Ascending aorta (tissue), 2 donors: ENCODE measurements around the gene TBC1D2. TPM values are rescaled to one million over a fixed set of nuclear protein-coding genes. Genes with fewer than 3 reads are reported as not detected.

Source experiments
- DNase-seq, 2 donors: peaks; one replicate each; pipeline ENCODE4 v3.0.0-alpha.2; 2019; ENCODE audit warnings: low spot score in 2 of 2
- H3K27ac ChIP-seq, 2 donors: fragments of 200-600 bp; sonication (generic); one replicate each; pipeline ENCODE4 v1.5.1; 2016 to 2017; ENCODE audit warnings: mild to moderate bottlenecking in 1 of 2
- H3K27me3 ChIP-seq: fragments of 200-600 bp; sonication (generic); one replicate; pipeline ENCODE4 v1.5.1; 2017
- H3K36me3 ChIP-seq, 2 donors: fragments of 200-600 bp; sonication (generic); one replicate each; pipeline ENCODE4 v1.5.1; 2016
- H3K4me1 ChIP-seq, 2 donors: fragments of 200-600 bp; sonication (generic); one replicate each; pipeline ENCODE4 v1.5.1; 2016 to 2017; ENCODE audit warnings: mild to moderate bottlenecking in 1 of 2
- H3K4me3 ChIP-seq, 2 donors: fragments of 200-600 bp; sonication (generic); one replicate each; pipeline ENCODE4 v1.5.1; 2016 to 2017; ENCODE audit warnings: mild to moderate bottlenecking in 1 of 2
- H3K9me3 ChIP-seq, 2 donors: fragments of 200-600 bp; sonication (generic); one replicate each; pipeline ENCODE4 v1.5.1; 2016
- intact Hi-C: fragments of 100-400 bp; cut with DNase I; formaldehyde crosslinking; loops from one replicate; pipeline ENCODE4 v1.15.1; 2023
- total RNA-seq: library from RNA; depleted of rRNA; stranded (reverse); fragments of >200 nt; gene quantifications from one replicate; pipeline ENCODE4 v1.1.0, GENCODE V29; 2016
- TF ChIP-seq, protein P1 (sequence below), 3 experiments: fragments of 200-600 bp in 2 of 3; fragments of 450-650 bp in 1 of 3; sonication (generic) in 2 of 3; IDR thresholded peaks; one replicate each; pipeline ENCODE4 v1.5.1; 2016 to 2019; ENCODE audit warnings: antibody characterized with exemption in 3 of 3, mild to moderate bottlenecking in 1 of 3, moderate library complexity in 1 of 3

The TBC1D2 gene
- total RNA-seq, 1 donor from 2014 or later: 32.5 TPM

DNA sequence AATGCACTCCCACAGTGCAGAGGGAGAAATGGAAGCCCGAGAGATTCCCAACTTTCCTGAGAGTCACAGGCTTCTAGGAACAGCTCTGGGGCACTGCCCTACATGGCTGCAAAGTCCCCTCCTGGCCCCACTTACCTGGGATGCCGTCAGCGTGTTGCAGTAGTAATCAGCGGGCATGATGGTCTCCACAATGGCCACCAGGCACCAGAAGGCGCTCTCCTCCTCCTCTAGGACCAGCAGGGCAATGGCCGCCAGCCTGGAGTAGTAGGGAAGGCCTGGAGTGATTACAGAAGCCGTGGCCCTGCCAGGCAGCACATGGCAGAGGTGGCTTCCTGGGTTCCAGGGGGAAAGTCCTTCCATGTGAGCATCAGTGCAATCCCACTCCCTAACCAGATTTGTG is 52.3 kb downstream of the TBC1D2 start:
- Histone ChIP-seq H3K27ac (no peak overlapping the region), H3K9me3 (no peaks in the 10 kb centered on the region), H3K4me3 (no peak overlapping the region), H3K36me3 (peaks cover 8 to 15% of the 10 kb centered on the region in 2 donors), H3K4me1 (no peaks in the 10 kb centered on the region), H3K27me3 (no peaks in the 10 kb centered on the region)
- TF ChIP-seq, protein P1, sequence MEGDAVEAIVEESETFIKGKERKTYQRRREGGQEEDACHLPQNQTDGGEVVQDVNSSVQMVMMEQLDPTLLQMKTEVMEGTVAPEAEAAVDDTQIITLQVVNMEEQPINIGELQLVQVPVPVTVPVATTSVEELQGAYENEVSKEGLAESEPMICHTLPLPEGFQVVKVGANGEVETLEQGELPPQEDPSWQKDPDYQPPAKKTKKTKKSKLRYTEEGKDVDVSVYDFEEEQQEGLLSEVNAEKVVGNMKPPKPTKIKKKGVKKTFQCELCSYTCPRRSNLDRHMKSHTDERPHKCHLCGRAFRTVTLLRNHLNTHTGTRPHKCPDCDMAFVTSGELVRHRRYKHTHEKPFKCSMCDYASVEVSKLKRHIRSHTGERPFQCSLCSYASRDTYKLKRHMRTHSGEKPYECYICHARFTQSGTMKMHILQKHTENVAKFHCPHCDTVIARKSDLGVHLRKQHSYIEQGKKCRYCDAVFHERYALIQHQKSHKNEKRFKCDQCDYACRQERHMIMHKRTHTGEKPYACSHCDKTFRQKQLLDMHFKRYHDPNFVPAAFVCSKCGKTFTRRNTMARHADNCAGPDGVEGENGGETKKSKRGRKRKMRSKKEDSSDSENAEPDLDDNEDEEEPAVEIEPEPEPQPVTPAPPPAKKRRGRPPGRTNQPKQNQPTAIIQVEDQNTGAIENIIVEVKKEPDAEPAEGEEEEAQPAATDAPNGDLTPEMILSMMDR (IDR thresholded peaks at IDR 0.05): no peak
- intact Hi-C loops: no loop called here
- no peak for DNase-seq

- TF ChIP-seq, protein P1 (IDR thresholded peaks at IDR 0.05): no peak
- no peak for DNase-seq
- intact Hi-C loops: no loop called here
- H3K4me1 ChIP-seq: no peaks in the 10 kb centered on the region
- no peaks in the 10 kb centered on the region for H3K9me3 ChIP-seq
- no peak overlapping the region for H3K4me3 ChIP-seq
- H3K27ac ChIP-seq: no peak overlapping the region
- no peaks in the 10 kb centered on the region for H3K27me3 ChIP-seq
- peaks cover 8 to 15% of the 10 kb centered on the region in 2 donors for H3K36me3 ChIP-seq
These were observed 53.2 kb downstream of the TBC1D2 start for GRCh38 chr9:98202252-98202651.

DNA sequence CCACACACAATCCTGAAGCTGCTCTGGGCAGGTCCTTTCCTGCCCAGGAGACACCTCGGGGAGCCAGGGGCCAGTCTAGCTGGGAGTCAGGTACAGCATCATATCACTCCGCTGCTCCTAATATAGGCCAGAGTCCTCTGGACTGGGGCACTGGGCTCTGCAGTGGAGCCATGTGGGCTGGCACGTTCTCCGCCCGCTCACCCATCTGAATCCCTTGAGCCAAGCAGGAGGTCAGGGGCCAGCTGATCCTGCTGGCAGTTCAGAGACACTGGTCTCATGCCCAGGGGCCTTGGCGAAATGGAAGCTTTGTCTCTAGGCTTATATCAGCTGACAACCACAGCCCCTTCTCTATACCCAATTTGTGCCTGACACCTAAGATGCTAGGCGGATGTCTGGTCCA is 53.7 kb downstream of the TBC1D2 start:
- DNase-seq: no peak
- TF ChIP-seq, protein P1 (IDR thresholded peaks at IDR 0.05): no peak
- Histone ChIP-seq H3K27me3 (no peaks in the 10 kb centered on the region), H3K36me3 (peaks cover 8 to 15% of the 10 kb centered on the region in 2 donors), H3K4me3 (no peak overlapping the region), H3K27ac (no peak overlapping the region), H3K4me1 (no peaks in the 10 kb centered on the region), H3K9me3 (no peaks in the 10 kb centered on the region)
- intact Hi-C loops: no loop called here

DNA sequence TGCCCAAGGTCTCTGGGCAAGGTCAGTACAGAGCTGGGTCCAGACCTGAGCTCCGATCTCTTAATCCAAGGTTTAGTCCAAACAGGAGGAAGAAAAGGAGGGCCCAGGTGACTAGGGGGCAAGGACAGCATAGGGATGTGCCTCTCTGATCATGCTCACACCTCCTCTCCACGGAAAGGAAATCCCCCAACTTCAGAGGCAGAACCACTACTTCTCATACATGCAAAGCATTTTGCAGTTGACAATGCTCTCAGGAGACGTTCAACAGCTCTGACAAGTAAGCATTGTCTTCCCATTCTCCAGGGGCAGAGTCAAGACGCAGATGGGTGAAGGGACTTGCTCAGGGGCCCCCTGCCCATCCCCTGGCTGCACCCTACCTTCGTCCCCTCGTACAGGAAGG is 54.3 kb downstream of the TBC1D2 start:
- H3K4me1 ChIP-seq: no peaks in the 10 kb centered on the region
- no peaks in the 10 kb centered on the region for H3K9me3 ChIP-seq
- TF ChIP-seq, protein P1 (IDR thresholded peaks at IDR 0.05): no peak
- no peak overlapping the region for H3K4me3 ChIP-seq
- intact Hi-C loops: no loop called here
- no peak for DNase-seq
- H3K27ac ChIP-seq: no peak overlapping the region
- no peaks in the 10 kb centered on the region for H3K27me3 ChIP-seq
- H3K36me3 ChIP-seq: peaks cover 8 to 15% of the 10 kb centered on the region in 2 donors

DNA sequence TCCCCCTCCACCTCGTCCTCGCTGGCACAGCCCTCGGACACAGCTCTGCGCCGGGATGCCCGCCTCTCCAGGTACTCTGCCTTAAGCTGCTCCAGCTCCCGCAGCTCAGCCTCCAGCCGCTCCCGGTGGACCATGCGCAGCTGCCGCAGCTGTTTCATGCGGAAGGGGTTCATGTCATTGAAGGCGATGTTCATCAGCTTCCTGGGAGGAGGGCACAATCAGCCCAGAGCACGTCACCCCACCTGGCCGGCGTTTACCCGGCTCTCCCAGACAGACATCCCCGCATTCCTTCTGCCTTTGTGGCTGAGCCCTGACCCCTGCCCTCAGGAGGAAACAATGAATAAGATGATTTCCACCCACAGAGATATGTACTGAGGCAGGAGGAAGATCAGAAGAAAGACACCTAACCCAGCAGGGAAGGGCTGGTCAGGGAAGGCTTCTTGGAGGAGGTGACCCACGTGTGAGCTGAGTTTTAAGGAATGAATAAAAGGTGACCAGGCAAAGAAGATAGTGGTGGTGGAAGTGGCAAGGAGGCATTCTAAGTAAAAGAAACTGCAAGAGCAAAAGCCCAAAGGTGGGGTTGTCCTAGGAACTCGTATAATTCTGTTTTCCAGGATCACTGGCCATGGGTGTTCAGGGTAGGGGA is 55.9 kb downstream of the TBC1D2 start:
- Histone ChIP-seq H3K4me3 (no peak overlapping the region), H3K4me1 (no peaks in the 10 kb centered on the region), H3K36me3 (peaks cover 8 to 15% of the 10 kb centered on the region in 2 donors), H3K27me3 (no peaks in the 10 kb centered on the region), H3K27ac (no peak overlapping the region), H3K9me3 (no peaks in the 10 kb centered on the region)
- DNase-seq: no peak
- TF ChIP-seq, protein P1 (IDR thresholded peaks at IDR 0.05): no peak
- intact Hi-C loops: no loop called here

DNA sequence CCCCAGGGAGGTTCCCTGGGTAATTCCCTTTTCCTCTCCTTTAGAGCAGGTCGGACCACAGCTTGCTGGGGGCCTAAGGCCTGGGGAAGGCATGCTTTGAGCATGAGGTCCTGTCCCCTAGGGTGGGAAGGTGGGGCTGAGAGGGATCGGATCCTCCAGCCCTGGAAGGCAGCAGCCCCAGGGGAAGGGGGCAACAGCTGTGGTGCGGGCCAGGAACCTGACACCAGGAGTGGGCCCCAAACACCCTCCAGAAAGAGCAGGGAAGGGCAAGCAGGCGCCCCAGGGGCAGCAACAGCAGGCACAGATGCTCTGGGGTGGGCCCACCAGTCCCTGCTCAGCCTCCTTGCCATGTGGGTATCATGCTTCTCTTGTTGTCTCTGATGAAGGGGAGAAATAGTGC is 59.8 kb downstream of the TBC1D2 start:
- no peaks in the 10 kb centered on the region for H3K27me3 ChIP-seq
- no peak overlapping the region for H3K27ac ChIP-seq
- no peaks in the 10 kb centered on the region for H3K9me3 ChIP-seq
- TF ChIP-seq, protein P1 (IDR thresholded peaks at IDR 0.05): no peak
- intact Hi-C loops: no loop called here
- H3K4me3 ChIP-seq: no peak overlapping the region
- no peaks in the 10 kb centered on the region for H3K4me1 ChIP-seq
- no peak for DNase-seq
- H3K36me3 ChIP-seq: peaks cover 8 to 12% of the 10 kb centered on the region in 2 donors
